Subcutaneous abdominal adipose tissue (tissue), 5 donors: ENCODE measurements around the gene COPS7A.

Experiments used
- H3K27ac ChIP-seq: one replicate; pipeline ENCODE4 v1.7.0; 2013; ENCODE audit warnings: low read depth, mild to moderate bottlenecking, inconsistent platforms, low read length, moderate library complexity
- H3K27me3 ChIP-seq, 5 donors: one replicate each; pipeline ENCODE4 v1.7.0; 2013; ENCODE audit warnings: low read length in 5 of 5, inconsistent platforms in 1 of 5; ENCODE audit not compliant: control insufficient read depth in 5 of 5, insufficient read depth in 4 of 5
- H3K36me3 ChIP-seq, 5 donors: one replicate each; pipeline ENCODE4 v1.7.0; 2013; ENCODE audit warnings: low read length in 5 of 5; ENCODE audit not compliant: control insufficient read depth in 5 of 5, insufficient read depth in 5 of 5
- H3K4me1 ChIP-seq, 5 donors: one replicate each; pipeline ENCODE4 v1.7.0; 2013; ENCODE audit warnings: low read length in 5 of 5, mild to moderate bottlenecking in 3 of 5, moderate library complexity in 1 of 5; ENCODE audit not compliant: control insufficient read depth in 5 of 5, insufficient read depth in 5 of 5
- H3K4me3 ChIP-seq, 5 donors: one replicate each; pipeline ENCODE4 v1.7.0; 2013; ENCODE audit warnings: low read length in 5 of 5, low read depth in 1 of 5
- H3K9ac ChIP-seq, 5 donors: one replicate each; pipeline ENCODE4 v1.7.0; 2013; ENCODE audit warnings: low read length in 5 of 5, mild to moderate bottlenecking in 4 of 5, moderate library complexity in 3 of 5
- H3K9me3 ChIP-seq, 5 donors: one replicate each; pipeline ENCODE4 v1.7.0; 2013; ENCODE audit warnings: low read length in 5 of 5; ENCODE audit not compliant: control insufficient read depth in 5 of 5
- donor health status: healthy.
- donor health status: healthy.
- donor health status: healthy.
- donor health status: healthy.
- donor health status: healthy.

The COPS7A gene

DNA sequence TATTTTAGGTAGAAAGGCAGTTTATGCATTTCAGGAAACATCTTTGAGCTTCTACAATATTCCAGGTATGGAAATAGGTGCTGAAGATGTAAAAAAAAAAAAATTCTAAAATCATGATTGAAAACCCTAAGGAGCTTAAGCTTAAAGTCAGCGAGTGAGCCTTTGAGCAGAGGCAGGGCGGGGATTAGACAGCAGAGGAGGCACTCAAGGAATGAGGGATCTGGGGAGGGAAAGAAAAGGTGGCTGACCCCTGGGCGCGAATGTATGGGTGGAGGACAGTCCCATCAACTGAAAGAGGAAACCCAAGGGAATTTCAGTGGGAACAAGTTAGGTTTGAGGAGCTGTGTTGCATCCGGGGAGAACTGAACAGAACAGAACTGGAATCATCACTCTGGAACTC, 35.9 kb downstream of the COPS7A start:
- Histone ChIP-seq H3K36me3 (no peaks in the 10 kb centered on the region), H3K9ac (no peak overlapping the region)

GRCh38 chr12:6763380-6763779, 39.5 kb downstream of the COPS7A start:
- Histone ChIP-seq H3K27me3 (peaks cover 0 to 2% (median 0%) of the 10 kb centered on the region in 5 donors), H3K4me1 (peaks cover 8 to 38% (median 38%) of the 10 kb centered on the region in 5 donors), H3K36me3 (no peaks in the 10 kb centered on the region), H3K9me3 (no peaks in the 10 kb centered on the region), H3K27ac (peak overlapping the region; percentile 93), H3K9ac (no peak overlapping the region), H3K4me3 (peak overlapping the region in 1 of 5 donors; percentile 82)

More for the DNA sequence above, 35.9 kb downstream of the COPS7A start:
- peaks cover 0 to 2% (median 0%) of the 10 kb centered on the region in 5 donors for H3K27me3 ChIP-seq
- H3K27ac ChIP-seq, result no peak overlapping the region
- H3K9me3 ChIP-seq, result no peaks in the 10 kb centered on the region
- H3K4me1 ChIP-seq, result peaks cover 2 to 14% (median 12%) of the 10 kb centered on the region in 5 donors
- H3K4me3 ChIP-seq, result no peak overlapping the region

GRCh38 chr12:6764011-6764828, 40.4 kb downstream of the COPS7A start:
- Histone ChIP-seq H3K9me3 (no peaks in the 10 kb centered on the region), H3K9ac (peak overlapping the region in 1 of 5 donors; percentile 71), H3K27ac (peak overlapping the region; percentile 93), H3K4me3 (peak overlapping the region; percentile 23 to 82 (median 44)), H3K27me3 (peaks cover 0 to 2% (median 0%) of the 10 kb centered on the region in 5 donors), H3K36me3 (peaks cover 0 to 1% (median 0%) of the 10 kb centered on the region in 5 donors), H3K4me1 (peaks cover 10 to 47% (median 46%) of the 10 kb centered on the region in 5 donors)

GRCh38 chr12:6765048-6765633, 41.3 kb downstream of the COPS7A start:
- H3K27me3 ChIP-seq, result peaks cover 0 to 2% (median 0%) of the 10 kb centered on the region in 5 donors
- H3K9me3 ChIP-seq, result no peaks in the 10 kb centered on the region
- peak overlapping the region in 3 of 5 donors; percentile 81 to 82 (median 81) for H3K4me3 ChIP-seq
- peaks cover 0 to 10% (median 9%) of the 10 kb centered on the region in 5 donors for H3K36me3 ChIP-seq
- peak overlapping the region; percentile 93 for H3K27ac ChIP-seq
- H3K4me1 ChIP-seq, result peaks cover 12 to 52% (median 48%) of the 10 kb centered on the region in 5 donors
- H3K9ac ChIP-seq, result peak overlapping the region in 3 of 5 donors; percentile 21 to 59 (median 48)

DNA sequence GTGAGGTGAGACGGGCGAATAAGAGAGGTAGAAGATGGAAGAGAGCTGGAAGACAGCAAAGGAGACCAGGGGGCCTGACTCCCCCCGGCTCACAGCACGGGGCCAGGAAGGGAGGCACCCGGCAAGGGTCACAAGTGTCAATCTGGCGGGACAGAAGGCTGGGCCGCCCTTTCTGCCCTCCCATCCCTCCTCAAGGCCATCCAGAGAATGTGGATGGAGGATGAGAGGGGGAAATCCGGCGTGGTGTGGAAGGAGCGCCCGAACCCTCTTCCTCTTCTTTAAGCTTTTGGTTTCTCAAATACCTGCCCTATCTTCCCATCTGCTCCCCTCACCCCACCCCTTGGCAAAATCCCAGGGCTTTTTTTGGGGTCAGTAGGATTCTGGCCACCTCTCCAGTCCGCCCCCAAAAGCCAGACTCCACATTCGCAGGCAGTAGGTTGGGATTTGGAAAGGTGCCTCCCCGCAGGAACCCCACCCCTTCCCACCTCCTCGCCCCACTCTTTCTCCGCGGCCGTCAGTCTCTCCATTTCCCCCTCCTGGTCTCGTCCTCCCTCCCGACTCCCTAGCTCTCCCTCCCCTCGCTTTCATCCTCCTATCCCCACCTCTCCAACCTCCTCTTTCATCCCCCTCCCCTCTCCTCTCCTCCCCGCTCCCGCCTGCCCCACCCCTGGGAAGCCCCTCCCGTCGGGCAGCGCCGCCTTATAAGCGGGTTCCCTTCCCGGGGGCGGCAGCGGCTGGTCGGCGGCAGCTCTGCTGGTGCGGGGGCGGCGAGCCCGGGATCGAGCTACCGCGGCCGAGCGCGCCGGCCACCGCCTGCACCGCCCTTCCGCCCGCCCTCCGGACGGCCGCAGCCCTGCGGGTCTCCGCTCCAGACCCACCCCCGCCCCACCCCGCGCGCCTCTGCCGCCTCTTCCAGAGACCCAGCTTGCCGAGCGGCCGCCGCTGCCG, 42.1 kb downstream of the COPS7A start, which contains the start of gene PTMS:
TSS of gene PTMS (plus strand) at position 730 of the 948 bp plus-strand sequence. CDS start 343 bp downstream, outside the sequence.
- Histone ChIP-seq H3K36me3 (peaks cover 0 to 17% (median 14%) of the 10 kb centered on the region in 5 donors), H3K27ac (peak within 1 kb of the TSS; percentile 93), H3K27me3 (peaks cover 0 to 2% (median 0%) of the 10 kb centered on the region in 5 donors), H3K4me3 (peak within 1 kb of the TSS; percentile 71 to 82 (median 81)), H3K9ac (peak within 1 kb of the TSS; percentile 48 to 87 (median 69)), H3K9me3 (no peaks in the 10 kb centered on the region), H3K4me1 (peaks cover 12 to 59% (median 49%) of the 10 kb centered on the region in 5 donors)

- Histone ChIP-seq H3K9ac (peak overlapping the region in 4 of 5 donors; percentile 67 to 87 (median 74)), H3K27ac (peak overlapping the region; percentile 77), H3K9me3 (no peaks in the 10 kb centered on the region), H3K4me3 (peak overlapping the region; percentile 71 to 82 (median 81)), H3K4me1 (peaks cover 12 to 68% (median 58%) of the 10 kb centered on the region in 5 donors), H3K27me3 (peaks cover 0 to 2% (median 0%) of the 10 kb centered on the region in 5 donors), H3K36me3 (peaks cover 0 to 23% (median 21%) of the 10 kb centered on the region in 5 donors)
These were observed 43.0 kb downstream of the COPS7A start for GRCh38 chr12:6766651-6767349.

- peak overlapping the region; percentile 77 for H3K27ac ChIP-seq
- no peaks in the 10 kb centered on the region for H3K9me3 ChIP-seq
- peak overlapping the region; percentile 71 to 82 (median 81) for H3K4me3 ChIP-seq
- H3K9ac ChIP-seq, result peak overlapping the region in 4 of 5 donors; percentile 67 to 87 (median 74)
- H3K4me1 ChIP-seq, result peaks cover 12 to 74% (median 60%) of the 10 kb centered on the region in 5 donors
- peaks cover 0 to 2% (median 0%) of the 10 kb centered on the region in 5 donors for H3K27me3 ChIP-seq
- peaks cover 0 to 23% (median 21%) of the 10 kb centered on the region in 5 donors for H3K36me3 ChIP-seq
These were observed 43.8 kb downstream of the COPS7A start for GRCh38 chr12:6767353-6768319.

DNA sequence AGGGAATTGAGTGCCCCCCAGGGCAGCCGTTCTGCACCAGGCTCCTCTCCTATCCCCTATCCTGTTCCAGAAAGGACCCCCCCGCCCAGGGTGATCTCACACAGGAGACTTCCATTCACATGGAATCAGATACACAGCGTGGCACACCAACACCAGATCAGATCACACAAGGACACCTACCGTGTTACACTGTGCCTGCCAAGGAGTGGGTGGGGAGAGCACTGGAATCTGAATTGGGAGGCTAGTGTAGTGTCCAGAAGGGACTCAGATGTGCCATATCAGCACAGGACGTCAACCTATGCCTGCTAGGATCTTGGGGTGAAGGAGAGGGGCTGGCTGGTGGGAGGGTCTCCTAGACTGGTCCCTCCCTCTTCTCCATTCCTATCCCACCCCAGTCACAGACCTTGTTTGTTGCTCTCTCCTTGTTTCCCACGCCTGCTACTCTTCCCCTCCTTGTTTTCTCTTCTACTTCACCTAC, 44.6 kb downstream of the COPS7A start:
- Histone ChIP-seq H3K27me3 (peaks cover 0 to 4% (median 0%) of the 10 kb centered on the region in 5 donors), H3K4me3 (peak overlapping the region; percentile 71 to 82 (median 81)), H3K4me1 (peaks cover 12 to 75% (median 60%) of the 10 kb centered on the region in 5 donors), H3K9me3 (no peaks in the 10 kb centered on the region), H3K9ac (peak overlapping the region in 3 of 5 donors; percentile 35 to 80 (median 69)), H3K36me3 (peaks cover 0 to 23% (median 21%) of the 10 kb centered on the region in 5 donors), H3K27ac (peak overlapping the region; percentile 77)
